GM12891 (cell line): ENCODE measurements around the gene GCSAM.
A peak's percentile ranks its signal among the peaks of the same experiment; 100 is the strongest.

Experiments
- DNase-seq: peaks from one replicate; pipeline ENCODE4 v3.0.0; 2011; ENCODE audit warnings: low spot score; ENCODE audit not compliant: insufficient read length
- FAIRE-seq: peaks from 2 replicates; lab custom pipeline; 2011; peaks lifted over from hg19 to GRCh38; lab: Jason Lieb, UNC
- PAX5 ChIP-seq: IDR thresholded peaks from 2 replicates; pipeline ENCODE4 v1.6.1; 2011; ENCODE audit warnings: low read length, moderate library complexity, mild to moderate bottlenecking; ENCODE audit not compliant: insufficient read depth, severe bottlenecking
- POLR2A ChIP-seq: IDR thresholded peaks from 2 replicates; pipeline ENCODE4 v1.6.1; 2011; ENCODE audit warnings: low read depth, low read length, control low read depth
- POLR2AphosphoS5 ChIP-seq: IDR thresholded peaks from 2 replicates; pipeline ENCODE4 v1.6.1; 2011; ENCODE audit warnings: low read depth, low read length, control low read depth
- POU2F2 ChIP-seq: IDR thresholded peaks from 2 replicates; pipeline ENCODE4 v1.6.1; 2011; ENCODE audit warnings: low read depth, mild to moderate bottlenecking, control low read depth, low read length, moderate library complexity
- SPI1 ChIP-seq: IDR thresholded peaks from 2 replicates; pipeline ENCODE4 v1.6.1; 2011; ENCODE audit warnings: low read depth, low read length, control low read depth
- TAF1 ChIP-seq: IDR thresholded peaks from 2 replicates; pipeline ENCODE4 v1.6.1; 2011; ENCODE audit warnings: low read depth, low read length, control low read depth

The GCSAM gene

DNA sequence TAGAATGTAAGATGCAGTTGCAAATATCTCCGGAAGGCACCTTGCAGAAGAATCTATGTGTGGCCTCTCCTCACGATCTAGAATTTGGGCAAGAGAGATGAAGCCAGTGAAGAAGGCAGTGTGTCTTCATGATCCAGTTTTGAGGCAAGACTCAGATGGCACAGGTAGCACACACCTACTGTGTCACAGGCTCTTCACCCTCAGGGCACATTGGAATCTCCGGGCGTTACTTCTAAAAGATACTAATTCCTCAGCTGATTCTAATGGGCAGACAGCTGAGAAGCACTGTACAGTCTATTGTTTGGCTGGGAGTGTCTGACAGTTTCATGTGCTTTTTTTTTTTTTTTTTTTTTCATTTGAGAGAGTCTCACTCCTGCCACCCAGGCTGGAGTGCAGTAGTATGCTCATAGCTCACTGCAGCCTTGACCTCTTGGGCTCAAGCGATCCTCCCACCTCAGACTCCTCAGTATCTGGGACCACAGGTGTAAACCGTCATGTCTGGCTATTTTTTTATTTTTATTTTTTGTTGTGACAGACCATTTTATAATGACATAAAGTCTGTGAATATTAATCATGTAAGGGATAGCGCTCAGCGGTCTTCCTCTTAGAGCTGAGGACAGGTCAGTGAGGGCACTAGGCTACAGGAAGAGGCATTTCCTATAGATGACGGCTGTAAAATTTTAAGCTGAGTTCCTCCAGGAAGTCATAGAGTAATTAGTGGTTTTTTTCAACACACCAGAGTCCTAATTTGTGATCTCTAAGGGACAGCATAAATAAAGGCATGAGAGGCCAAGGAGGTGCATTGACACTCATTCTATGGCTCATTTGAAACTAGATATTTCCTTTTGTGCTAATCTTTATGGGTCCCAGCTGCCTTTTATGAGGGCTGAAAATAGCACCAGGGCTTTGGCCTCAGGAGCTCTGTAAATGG lies 42.8 kb downstream of the GCSAM start:
- FAIRE-seq (peak; percentile 16), DNase-seq (no peak)
- TF ChIP-seq POLR2A (no peak), TAF1 (no peak), PAX5 (no peak), POU2F2 (no peak), POLR2AphosphoS5 (no peak), SPI1 (no peak)

DNA sequence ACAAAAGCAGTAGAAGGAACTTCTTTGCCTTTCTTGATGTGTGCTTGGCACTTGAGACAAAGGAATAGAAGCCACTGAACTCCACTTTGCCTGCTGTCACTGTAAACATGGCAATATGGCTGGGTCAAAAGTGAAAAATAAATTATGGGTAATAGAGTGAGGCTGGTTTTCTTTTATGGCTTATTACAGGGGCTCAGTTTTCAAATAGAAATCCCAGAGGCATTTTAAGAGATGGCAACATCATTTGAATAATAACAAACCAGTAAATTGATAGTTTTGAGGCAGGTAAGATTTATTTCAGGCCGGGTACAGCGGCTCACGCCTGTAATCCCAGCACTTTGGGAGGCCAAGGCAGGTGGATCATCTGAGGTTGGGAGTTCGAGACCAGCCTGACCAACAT lies 44.1 kb downstream of the GCSAM start:
- no peak for DNase-seq
- no peak for FAIRE-seq
- TF ChIP-seq PAX5 (no peak), TAF1 (no peak), SPI1 (no peak), POLR2AphosphoS5 (no peak), POLR2A (no peak), POU2F2 (no peak)

DNA sequence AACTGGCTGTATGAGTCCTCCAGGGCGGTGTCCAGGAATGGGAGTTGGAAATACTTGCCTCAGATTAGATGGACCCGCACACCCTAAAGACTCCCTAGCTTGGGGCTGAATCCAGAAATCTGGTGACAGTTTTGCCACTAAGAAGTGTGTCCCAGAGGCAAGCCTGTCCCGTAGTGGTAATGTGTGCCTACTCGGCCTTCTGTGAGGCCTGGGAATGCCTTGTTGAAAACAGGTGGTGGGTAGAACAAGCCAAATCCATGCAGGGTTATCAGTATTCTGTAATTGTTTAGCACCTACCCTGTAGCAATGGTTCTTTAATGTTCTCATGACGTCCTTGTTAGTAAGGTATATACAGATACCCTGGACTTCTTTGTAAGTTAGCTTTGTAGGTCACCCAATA lies 45.3 kb downstream of the GCSAM start:
- TF ChIP-seq PAX5 (no peak), POLR2A (no peak)
- FAIRE-seq (no peak), DNase-seq (no peak)

DNA sequence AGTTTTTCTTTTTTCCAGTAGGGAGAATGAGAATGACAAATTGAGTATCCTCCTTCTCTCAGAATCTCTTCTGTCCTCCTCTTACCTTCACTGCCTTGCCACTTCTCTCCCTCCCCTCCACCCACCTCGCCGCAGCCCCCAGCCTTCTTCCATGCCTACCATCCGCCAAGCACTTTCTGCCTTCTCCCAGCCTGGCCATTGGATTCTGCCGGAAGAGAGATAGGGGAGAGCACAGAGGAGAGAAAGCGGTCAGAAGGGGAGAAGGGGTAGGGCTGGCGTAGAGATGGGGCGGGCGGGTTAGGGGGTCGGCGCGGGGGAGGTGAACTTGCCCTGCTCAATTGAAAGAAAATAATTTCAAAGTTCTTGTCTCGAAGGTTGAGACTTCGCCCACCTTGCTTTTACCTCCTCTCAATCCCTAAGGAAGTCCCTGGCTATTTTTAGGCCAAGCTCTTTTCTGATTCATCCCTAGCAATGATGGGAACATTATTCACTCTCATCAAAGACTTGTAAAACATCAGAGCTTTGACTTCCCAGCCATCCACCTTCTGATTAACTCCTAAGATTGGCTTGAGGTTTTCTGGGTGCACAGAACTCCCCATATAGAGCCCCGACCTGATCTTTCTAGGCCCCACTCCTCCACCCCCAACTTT lies 46.0 kb downstream of the GCSAM start:
- no peak for DNase-seq
- FAIRE-seq = no peak
- TF ChIP-seq SPI1 (no peak), POLR2AphosphoS5 (no peak), POLR2A (no peak), POU2F2 (no peak), TAF1 (no peak), PAX5 (no peak)

DNA sequence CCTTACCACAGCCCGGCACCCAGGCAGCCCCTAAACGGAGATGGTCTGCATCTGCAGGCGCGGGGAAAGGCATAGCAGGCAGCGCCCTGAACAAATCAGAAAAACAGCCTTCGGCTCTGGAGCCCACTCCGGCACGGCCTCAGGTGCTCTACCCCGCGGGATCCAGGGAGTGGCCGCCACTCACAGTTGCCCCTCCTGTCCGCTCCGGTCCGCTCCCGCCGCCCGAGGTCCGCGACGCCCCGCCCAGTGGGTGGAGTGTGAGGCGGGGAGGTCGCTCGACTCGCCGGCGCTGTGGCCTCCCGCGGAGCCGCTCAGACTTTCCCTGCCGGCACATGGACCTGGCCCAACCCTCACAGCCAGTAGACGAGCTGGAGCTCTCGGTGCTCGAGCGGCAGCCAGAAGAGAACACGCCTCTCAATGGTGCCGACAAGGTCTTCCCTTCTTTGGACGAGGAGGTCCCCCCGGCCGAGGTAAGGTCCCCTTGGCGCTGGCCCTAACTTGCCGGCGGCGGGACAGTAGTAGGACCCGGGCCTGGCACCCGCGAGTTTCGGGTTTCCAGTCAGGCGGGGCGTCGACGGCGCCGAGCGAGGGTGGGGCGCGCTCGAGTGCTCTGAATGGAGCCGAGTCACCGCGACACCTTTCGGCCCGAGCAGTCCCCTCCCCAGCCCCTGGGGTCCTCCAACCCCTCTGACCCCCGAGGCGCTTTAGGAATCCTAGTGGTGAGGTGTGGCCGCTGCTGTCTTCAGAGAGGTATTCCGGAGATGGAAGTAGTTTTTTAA lies 46.8 kb downstream of the GCSAM start, which contains the start of gene C3orf52:
Gene C3orf52, plus strand, starts transcription at position 314 of the 779 bp plus-strand sequence. Its CDS starts 19 bp downstream, at position 333.
- DNase-seq (peak; percentile 68), FAIRE-seq (peak; percentile 85)
- no peak for TF ChIP-seq PAX5
- TF ChIP-seq POLR2AphosphoS5 = no peak
- no peak for TF ChIP-seq TAF1
- TF ChIP-seq POLR2A = no peak
- no peak for TF ChIP-seq SPI1
- TF ChIP-seq POU2F2 = no peak

DNA sequence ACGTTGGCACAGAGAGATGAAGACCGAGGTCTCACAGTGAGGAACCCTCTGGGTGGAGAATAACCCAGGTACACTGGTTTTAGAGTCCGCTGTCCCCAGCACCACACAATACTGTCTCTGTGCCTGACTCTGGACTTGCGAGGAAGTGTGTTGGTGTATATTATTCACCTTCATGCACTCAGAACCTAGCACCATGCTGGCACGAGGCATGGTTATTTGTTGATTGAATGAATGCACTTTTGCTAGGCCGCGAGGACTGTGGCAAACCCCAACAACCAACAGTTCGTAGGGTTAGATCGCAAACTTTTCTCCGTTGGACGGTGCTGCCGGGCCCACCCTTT lies 47.3 kb downstream of the GCSAM start:
- DNase-seq (no peak), FAIRE-seq (peak; percentile 13)
- TF ChIP-seq PAX5 (no peak), POLR2A (no peak), SPI1 (no peak), POLR2AphosphoS5 (no peak), TAF1 (no peak)

DNA sequence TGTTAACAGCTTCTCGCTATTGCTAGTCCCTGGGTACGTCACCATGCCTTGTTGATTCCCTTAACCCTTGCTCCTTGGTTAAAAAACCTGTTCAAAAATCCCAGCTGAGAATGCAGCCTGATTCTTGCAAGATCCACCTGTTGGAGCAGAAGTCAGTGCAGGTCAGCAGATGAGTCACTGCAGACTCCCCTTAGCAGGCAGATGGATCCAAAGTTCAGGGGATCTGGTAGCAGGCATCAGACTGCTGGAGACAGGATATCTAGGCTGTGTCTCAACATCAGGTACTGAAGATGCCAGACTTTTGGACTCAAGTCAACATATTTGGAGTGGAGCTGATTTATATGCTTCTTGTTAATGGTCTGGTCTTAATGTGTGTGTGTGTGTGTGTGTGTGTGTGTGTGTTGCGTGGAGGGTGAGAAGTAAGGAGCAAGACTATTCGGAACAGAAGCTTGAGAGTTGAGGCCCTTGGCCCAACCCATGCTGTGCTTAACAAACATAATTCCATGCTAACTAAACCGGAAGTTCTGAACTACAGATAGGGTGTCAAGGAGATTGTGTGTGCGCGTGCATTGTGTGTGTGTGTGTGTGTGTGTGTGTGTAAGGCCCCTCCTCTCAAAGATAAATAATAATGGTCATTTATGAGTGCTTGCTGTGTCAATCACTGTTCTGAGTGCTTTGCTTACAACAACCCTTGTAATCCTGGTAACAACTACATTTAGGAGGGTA lies 47.9 kb downstream of the GCSAM start:
- no peak for DNase-seq
- peak; percentile 50 for FAIRE-seq
- no peak for TF ChIP-seq PAX5

DNA sequence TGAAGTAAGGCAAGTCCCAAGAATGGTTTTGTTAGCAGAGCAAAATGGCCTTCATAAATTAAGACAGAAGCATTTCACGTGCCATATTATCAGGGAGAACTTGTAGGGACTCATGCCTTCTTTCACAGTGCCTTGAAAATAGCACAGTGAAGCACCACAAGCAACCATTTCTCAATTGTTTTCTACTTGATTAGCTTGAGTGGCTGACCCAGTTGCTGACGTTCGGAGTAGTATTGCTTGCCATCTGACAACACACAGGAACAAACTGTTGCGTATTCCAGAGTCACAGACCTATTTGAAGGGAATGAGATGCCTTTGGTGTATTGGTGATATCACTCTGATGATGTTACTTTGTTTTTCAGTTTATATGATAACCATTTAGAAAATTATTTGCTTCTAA lies 49.8 kb downstream of the GCSAM start:
- DNase-seq (no peak), FAIRE-seq (no peak)
- TF ChIP-seq POLR2AphosphoS5 (no peak), TAF1 (no peak), POLR2A (no peak), SPI1 (no peak), PAX5 (no peak), POU2F2 (no peak)
